WI38 (cell line): ENCODE data around the gene GPR17.

Experiments used
- H3K4me3 ChIP-seq: 2 replicates; pipeline ENCODE4 v1.5.1; 2011; ENCODE audit warnings: low read depth, mild to moderate bottlenecking, control low read depth, low read length
- TF ChIP-seq, protein P1 (sequence below): IDR thresholded peaks from 2 replicates; pipeline ENCODE4 v1.5.1; 2012; ENCODE audit warnings: low read depth, mild to moderate bottlenecking, control low read depth, low read length

GPR17 gene

DNA sequence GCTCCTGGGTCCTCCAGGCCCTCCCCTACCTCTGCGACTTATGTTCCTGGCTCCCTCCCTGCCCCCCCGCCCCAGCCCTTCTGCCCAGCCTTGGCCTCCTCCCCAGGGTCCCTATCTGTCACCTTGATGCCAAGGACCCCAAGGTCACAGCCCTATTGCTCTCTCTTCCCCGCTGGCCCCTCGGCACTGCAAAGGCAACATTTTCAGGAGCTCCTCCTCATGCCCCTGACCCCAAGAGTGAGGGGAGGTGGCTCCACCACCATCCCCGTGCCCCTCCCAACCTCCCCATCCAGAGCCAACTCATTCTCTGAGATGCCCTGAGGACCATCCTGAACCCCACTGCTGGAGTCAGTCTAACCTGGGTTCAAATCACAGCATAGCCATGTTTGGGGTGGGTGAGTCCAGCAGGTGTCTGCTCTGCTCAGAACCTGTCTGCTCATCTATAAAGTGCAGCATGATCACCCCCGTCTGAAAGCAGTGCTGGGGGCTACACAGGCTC lies 17.7 kb downstream of the GPR17 start:
- TF ChIP-seq, protein P1, sequence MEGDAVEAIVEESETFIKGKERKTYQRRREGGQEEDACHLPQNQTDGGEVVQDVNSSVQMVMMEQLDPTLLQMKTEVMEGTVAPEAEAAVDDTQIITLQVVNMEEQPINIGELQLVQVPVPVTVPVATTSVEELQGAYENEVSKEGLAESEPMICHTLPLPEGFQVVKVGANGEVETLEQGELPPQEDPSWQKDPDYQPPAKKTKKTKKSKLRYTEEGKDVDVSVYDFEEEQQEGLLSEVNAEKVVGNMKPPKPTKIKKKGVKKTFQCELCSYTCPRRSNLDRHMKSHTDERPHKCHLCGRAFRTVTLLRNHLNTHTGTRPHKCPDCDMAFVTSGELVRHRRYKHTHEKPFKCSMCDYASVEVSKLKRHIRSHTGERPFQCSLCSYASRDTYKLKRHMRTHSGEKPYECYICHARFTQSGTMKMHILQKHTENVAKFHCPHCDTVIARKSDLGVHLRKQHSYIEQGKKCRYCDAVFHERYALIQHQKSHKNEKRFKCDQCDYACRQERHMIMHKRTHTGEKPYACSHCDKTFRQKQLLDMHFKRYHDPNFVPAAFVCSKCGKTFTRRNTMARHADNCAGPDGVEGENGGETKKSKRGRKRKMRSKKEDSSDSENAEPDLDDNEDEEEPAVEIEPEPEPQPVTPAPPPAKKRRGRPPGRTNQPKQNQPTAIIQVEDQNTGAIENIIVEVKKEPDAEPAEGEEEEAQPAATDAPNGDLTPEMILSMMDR: no peak
- H3K4me3 ChIP-seq: no peak overlapping the region

DNA sequence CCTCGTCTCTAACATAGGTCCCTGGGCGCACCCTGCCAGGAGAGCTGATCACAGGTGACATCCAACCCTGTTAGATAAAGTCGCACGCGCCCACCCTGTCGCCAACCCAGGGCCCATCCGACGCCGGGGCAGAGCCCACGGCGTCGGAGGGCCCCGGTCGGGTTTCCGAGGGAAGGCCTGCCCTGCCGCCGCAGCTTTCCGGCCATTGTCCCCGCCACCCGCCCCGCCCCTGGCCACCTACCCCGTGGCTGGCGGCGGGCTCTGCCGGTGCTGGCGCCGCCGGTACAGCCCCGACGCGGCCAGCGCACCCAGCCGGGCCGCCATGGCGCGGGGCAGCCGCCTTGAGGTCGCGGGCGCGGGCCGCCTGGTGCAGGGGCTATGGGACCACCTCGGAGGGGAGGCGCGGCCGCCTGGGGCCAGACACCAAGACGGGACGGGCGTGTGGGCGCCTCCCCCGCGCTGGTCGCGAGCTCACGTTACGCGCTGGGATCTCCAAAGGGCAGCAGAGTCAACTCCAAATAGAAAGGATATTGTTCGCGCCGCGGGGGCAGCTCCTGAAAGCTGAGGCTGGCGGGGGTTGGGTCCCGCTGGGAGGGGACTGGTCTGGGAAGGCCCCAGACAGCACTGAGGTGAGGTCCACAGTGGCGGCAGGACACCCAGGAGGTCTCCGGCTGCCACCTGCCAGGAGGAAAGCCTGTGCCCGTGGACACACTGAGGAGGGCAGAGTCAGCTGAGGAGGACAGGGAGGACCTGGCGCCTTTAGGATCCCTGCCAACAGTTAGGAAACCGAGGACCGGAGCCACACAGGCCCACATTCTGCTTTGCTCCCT lies 18.3 kb downstream of the GPR17 start:
- no peak overlapping the region for H3K4me3 ChIP-seq

DNA sequence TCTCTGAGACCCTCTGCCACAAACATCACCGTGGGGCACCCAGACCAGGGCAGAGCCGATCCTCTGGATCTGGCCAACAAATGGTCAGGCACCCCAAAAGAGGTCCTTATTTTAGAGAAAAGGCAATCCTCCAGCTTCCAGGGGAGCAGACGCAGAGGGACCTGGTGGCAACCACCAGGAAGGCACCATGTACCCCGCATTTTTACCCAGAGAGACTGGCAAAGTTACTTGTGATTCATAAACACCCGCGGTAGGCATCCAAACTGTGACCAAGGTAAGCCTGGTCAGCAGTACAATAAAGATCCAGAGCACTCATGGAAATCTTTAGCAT lies 18.9 kb downstream of the GPR17 start:
- TF ChIP-seq, protein P1: no peak
- H3K4me3 ChIP-seq: no peak overlapping the region

More for the DNA sequence above, 18.3 kb downstream of the GPR17 start:
- TF ChIP-seq, protein P1: no peak

DNA sequence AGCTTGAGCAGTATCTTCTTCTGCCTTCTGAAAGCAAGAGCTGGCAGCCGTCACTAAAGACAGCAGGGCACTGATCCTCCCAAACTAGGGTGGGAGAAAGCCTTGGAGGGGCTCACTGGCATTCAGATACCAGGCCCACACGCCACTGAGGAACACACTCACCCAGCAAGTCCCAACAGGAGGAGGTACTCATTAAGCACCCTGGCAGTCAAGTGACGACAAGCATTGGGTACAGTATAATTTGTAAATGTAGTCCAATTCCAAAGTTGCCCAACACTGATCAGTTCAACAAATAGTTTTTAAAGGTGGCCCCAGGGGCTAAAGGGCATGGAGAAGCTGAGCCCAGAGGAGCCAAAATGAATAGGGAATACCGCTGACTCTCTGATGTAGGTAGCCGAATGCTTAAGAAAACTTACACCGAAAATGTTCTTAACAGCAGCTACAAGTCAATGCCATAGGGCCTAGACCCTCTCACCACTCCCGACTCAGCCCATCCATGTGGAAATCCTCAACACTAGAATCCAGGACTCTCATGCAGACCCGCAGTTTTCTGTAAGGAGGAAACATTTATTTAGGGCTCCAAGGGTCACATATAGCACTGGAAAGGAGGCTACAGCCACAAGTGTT lies 19.4 kb downstream of the GPR17 start:
- H3K4me3 ChIP-seq: no peak overlapping the region
- TF ChIP-seq, protein P1: no peak

DNA sequence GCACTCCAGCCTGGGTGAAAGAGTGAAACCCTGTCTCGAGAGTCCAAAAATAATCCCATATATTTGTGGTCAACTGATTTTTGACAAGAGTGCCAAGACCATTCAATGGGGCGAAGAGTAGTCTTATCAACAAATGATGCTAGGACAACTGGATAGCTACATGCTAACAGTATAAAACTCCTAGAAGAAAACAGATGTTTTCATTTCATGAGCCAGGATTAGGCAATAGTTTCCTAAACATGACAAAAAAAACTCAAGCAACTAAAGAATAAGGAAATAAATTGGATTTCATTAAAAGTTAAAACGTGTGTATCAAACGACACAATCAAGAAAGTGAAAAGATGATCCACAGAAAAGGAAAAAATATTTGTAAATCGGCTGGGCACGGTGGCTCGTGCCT lies 23.1 kb downstream of the GPR17 start:
- TF ChIP-seq, protein P1: no peak
- no peak overlapping the region for H3K4me3 ChIP-seq

DNA sequence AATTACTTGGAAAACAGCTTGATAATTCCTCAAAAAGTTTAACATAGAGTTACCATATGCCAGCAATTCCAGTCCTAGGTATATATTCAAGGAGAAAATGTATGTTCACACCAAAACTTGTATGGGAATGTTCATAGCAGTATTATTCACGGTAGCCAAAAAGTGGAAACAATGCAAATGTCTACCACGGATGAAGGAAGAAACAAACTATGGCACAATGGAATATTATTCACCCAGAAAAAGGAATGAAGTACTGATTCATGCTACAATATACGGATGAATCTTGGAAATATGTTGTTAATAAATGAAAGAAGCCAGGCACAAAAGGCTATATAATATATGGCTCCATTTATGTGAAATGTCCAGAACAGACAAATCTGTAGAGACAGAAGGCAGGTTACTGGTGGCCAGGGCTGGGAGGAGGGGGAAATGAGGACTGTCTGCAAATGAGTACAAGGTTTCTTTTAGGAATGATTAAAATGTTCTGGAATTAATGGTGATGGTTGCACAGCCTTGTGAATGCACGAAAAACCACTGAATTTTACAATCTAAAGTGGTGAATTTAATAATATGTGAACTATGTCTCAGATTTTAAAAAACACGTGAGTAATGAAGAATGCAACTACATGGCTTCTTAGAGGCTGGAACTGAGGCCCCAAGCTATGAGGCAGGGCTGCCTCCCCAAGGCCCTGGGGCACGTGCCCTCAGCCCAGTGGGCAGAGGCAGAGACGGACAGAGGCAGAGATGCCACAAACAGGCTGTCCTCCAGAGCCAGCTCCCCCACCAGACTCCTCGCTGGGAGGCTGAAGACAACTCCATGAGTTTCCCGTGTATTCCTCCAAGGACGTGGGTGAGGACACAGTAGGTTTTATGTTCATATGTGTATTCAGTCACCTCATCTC lies 24.4 kb downstream of the GPR17 start:
- no peak overlapping the region for H3K4me3 ChIP-seq
- TF ChIP-seq, protein P1: no peak

DNA sequence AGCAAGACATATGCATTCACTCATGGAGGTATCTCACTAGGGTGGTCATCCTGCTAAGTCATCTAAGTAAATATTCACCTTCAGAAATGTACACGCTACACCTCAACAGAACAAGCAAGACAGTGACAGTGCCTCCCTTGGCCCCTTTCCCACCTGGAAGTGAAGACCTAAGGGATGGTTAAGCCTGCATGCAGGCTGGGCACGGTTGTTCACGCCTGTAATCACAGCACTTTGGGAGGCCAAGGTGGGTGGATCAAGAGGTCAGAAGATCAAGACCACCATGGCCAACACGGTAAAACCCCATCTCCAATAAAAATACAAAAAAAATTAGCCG lies 25.0 kb downstream of the GPR17 start:
- TF ChIP-seq, protein P1: no peak
- no peak overlapping the region for H3K4me3 ChIP-seq
